Non-pigmented ciliary epithelial cell (primary cell): ENCODE data around the gene PACRG.

ENCODE experiments used
- DNase-seq: peaks from one replicate; pipeline ENCODE4 v3.0.0-alpha.2; 2010; ENCODE audit warnings: low read depth

Gene PACRG

DNA sequence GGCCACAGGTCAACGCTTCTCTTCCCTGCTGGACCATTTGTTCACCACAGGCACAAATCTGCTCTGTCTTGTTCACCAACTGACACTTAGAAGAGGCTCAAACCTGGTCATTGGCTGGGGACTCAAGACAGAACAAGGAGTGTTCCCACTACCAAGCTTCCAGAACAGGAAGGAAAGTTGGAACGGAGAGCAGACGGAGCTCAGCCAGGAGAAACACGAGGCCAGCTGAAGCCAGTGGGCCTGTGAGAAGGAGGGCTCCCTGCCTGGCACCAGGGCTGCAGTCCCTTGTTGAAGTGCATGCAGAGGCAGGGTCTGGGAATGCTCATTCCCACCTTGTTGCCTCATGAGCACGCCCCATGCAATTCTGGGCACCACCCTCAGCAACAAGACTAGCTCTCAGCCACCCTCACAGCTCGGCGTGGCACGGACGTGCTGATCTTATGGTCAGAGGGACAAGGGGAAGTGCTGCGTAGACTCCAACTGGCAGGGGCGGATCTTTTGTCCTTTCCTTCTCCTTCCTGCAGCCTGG is 450.2 kb downstream of the PACRG start:
- no peak for DNase-seq

DNA sequence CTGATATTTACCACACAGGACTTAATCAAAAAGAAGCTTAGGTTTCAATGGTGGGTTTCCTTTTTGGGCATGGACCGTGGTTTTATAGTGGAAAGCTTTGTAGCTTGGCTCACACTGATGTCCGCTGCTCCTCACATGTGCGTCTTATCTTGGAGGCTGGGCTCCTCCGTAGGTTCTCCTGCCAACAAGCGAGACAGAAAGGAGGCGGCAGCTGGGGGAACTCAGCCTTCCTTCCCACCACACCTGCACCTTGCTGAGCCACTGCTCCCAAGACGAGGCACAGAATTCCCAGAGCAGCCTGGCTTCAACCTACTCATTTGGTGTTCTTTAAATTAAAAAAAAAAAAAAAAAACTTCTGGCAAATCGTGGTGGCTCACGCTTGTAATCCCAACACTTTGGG is 451.3 kb downstream of the PACRG start:
- DNase-seq: no peak

DNA sequence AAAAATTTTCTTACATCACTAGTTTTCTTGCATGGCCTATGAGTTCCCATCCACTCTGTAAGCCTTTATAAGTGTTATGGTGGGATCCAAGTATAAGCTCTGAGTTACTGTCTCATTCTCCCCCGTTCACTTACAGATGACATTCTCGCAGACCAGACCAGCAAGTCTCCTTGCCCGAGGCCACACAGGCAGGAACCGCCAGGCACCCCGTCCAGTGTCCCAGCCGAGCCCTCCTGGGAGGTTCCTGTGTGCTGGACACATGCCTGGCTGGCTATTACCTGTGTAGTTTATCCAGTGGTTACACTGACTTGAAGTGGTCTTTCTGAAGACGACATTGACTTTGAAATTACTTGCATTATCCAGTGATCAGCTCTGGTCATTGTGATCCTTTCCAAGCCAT is 451.9 kb downstream of the PACRG start:
- DNase-seq: no peak

- DNase-seq: no peak
Observed at GRCh38 chr6:163180874-163181541, 453.2 kb downstream of the PACRG start.

- DNase-seq: no peak
Observed at GRCh38 chr6:163181666-163182180, 453.9 kb downstream of the PACRG start.

- no peak for DNase-seq
Observed at GRCh38 chr6:163182696-163183095, 454.9 kb downstream of the PACRG start.

- no peak for DNase-seq
Observed at GRCh38 chr6:163183806-163184205, 456.0 kb downstream of the PACRG start.

DNA sequence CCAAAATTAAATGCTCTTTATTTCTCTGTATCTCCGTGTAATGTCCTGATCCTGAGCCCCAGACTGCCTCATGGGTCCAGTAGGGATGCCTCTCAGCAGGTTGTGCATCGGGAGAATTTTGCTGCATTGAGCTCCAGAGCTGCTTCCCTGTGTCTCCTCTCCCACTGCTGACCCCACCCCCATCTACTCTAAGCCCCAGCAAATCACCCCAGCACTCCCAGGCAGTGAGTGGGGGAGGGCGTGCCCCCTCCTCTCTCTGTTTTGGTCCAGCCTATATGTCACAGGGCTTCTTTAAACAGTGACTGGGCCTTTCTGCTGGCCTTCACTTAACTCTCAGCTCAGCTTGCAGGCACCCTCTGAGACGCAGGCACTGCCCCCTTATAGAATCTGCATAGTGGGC is 458.0 kb downstream of the PACRG start:
- DNase-seq: no peak

GRCh38 chr6:163186527-163186926 is 458.8 kb downstream of the PACRG start:
- DNase-seq: no peak

DNA sequence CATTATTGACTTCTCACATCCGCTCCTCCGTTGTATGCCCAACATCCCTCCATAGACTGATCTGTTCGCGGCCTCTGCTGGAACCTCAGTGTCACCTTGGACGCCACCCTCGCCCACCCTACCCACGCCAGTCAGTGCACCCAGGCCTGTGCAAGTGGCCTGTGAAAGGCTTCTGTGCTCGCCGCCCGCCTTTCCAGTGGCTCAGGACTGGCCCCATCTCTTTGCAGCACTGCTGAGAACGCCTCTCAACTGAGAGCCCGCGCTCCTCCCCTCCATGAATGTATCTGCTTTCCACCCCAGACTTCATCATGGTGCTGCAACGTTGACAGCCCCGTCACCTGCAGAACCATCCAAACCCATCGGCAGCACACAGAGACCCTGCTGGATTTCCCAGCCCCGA is 459.4 kb downstream of the PACRG start:
- no peak for DNase-seq

DNA sequence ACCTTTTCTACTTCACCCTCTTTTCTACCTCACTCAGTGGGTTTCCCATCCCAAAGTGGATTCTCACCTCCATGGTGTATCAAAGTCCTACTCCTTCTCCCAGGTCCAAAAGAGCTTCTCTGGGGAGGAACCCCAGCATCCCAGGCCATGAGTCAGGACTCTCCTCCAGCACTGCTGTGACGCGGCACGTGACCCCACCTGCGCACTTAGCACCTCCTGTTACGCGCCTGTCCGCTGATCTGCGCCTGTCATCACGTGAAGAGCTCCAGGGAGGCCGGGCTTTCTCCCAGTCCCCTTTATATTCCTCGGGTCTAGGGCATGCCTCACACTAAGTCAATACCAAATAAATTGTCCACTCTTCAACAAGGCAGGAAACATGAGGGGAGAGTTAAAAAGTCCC is 459.8 kb downstream of the PACRG start:
- no peak for DNase-seq

DNA sequence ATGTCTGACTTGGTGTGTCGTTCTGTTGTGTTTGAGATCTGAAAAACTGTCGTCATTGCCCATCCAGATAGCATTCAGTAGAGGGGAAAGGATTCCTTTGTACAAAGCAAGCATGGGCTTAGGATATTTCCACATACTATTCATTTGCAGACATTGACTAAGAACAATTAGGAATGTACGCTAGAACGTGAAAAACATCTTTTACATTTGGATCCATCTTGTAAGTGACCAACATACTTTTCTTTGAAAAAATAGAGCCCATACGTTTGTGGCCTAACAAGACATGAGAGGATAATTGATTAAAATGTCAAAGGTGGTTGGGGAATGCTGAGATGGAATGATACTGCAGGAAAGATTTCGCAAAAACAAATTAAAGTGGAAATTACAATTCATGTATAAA is 461.0 kb downstream of the PACRG start:
- DNase-seq: no peak

- DNase-seq: no peak
Observed at GRCh38 chr6:163189609-163190008, 461.8 kb downstream of the PACRG start.

DNA sequence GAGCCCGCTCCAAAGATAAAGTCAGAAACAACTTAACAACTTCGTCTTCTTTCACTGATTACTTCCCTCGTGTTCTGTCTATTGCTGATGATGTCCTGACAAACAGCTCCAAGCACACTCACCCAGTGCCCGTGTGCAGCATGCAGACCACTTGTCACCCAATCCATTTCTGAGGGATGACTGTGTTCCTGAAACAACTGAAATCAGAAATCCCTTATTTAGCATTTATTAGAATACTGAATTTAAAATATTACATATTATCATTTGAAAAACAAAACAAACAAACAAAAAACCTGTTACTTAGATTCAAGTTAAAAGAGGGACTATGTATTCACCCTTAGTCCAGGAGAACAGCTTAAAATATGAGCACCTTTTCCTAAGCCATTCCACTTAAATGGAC is 463.0 kb downstream of the PACRG start:
- no peak for DNase-seq

- no peak for DNase-seq
Observed at GRCh38 chr6:163191704-163192537, 464.1 kb downstream of the PACRG start.

GRCh38 chr6:163192591-163192990 is 464.8 kb downstream of the PACRG start:
- no peak for DNase-seq

GRCh38 chr6:163193326-163193725 is 465.6 kb downstream of the PACRG start:
- no peak for DNase-seq

DNA sequence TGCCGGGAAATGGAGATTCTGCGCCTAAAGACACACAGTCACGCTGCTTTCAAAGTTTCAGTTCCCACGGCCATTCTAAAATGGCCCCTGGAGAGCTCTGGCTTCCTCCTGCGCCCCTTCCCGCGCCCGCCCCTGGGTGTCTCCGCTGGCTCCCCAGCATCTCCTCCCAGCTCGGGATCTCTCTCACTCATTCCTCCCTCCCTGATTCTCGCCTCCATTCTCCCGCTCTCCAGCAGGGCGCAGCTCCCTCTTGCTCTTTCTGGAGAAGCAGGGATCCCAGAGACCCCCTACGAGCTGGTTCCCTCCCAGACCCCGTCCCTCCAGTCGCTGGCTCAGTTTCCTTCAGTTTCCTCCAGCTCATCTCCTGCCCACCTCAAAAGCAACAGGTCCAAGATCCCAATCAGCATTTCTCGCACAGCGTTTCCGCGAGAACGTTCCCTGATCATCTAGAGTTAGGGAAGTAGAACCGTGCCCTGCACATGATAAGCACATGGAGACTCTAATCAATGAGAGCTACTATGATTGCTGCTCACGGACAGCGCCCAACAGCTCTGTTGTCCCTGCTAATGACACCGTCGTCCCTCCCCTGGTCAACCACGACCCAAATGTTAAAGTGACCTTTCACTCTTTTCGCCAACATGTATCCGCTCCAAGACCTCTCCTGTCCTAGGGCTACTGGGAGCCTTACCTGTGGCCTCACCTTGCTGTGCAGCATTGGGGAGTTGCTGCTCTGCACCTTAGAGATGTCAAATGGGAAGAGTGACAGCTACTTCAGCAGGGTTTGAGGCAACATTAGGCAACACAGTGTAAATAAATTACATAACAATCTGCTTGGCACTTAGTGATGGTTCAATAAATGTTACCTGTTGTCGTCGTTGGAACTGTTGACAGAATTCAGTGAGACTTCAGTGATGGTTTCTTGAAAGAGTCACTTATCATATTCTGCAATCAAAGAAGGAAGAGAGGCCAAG is 468.2 kb downstream of the PACRG start:
- DNase-seq: no peak

GRCh38 chr6:163197839-163198238 is 470.1 kb downstream of the PACRG start:
- DNase-seq: no peak

GRCh38 chr6:163198396-163198795 is 470.6 kb downstream of the PACRG start:
- DNase-seq: no peak

GRCh38 chr6:163199371-163199770 is 471.6 kb downstream of the PACRG start:
- no peak for DNase-seq

DNA sequence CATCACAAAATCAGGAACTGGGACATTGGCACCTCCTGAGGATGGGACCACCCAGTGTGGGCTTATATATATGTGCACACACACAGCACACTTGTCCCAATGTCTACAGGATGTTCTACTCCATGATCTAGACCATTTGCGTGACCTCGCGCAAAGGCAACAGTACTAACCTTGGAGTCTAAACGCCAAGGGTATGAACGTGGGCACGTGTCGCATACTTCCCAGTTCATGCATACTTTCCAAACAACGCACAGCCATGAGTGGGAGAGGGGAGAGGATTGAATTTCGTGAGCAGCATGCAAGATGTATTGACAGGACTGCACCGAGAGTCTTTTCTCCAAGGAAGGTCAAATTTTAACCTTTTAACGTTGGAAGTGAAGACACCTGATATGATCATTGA is 472.5 kb downstream of the PACRG start:
- no peak for DNase-seq
